OCI-LY7 (cell line): Measurements from ENCODE around the gene REEP3.

Source experiments
- CTCF ChIP-seq: fragments of 200-600 bp; sonication (generic); conservative IDR thresholded peaks from 2 replicates; pipeline ENCODE4 v1.5.1; 2014; ENCODE audit warnings: mild to moderate bottlenecking, antibody characterized with exemption, low read length, moderate library complexity, mixed read lengths
- EZH2phosphoT487 ChIP-seq: fragments of 200-600 bp; sonication (generic); IDR thresholded peaks from 2 replicates; pipeline ENCODE4 v1.6.1; 2018; ENCODE audit warnings: low read depth, borderline replicate concordance, mild to moderate bottlenecking, mixed run types, antibody characterized with exemption, low read length, moderate library complexity, mixed read lengths

- TF ChIP-seq CTCF (no peak), EZH2phosphoT487 (no peak)
Measured at GRCh38 chr10:63502832-63503231, 18.4 kb upstream of the REEP3 start.
